ENCODE data around the gene HADHA.

DNA sequence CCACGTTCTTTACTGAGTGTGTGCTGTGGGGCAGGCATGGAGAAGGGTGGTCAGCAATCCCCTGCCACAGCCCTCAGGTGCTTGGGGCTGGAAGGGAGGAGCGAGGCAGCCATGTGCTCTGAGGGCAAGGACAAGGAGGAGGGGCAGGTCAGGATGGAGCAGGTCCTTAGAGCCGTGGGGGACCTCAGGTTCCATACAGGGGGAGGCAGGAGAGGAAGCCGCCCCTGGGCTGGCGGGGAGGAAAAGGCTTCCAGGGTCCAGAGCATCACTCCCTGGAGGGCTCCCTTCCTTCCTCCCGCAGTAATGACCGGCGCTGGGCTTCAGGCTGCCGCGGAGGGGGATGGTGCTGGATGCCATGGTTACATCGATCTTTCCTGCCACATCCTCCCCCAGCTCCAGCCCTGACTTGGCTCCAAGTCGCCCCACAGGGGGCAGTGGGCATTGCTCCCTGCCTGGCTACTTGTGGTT is 65.0 kb downstream of the HADHA start:
- TF ChIP-seq CTCF (IDR thresholded peaks at IDR 0.05 in 2 of 3, conservative IDR thresholded peaks at IDR 0.05 in 1 of 3; ENCODE audit: borderline replicate concordance in 1 of 3, insufficient read depth in 1 of 3, low read depth in 2 of 3, low read length in 2 of 3), result no peak
- TF ChIP-seq POLR2AphosphoS5 (IDR thresholded peaks at IDR 0.05; ENCODE audit: low read depth, low read length), result no peak
- no peak for TF ChIP-seq EZH2 (IDR thresholded peaks at IDR 0.05)
- TF ChIP-seq SP1 (IDR thresholded peaks at IDR 0.05; ENCODE audit: low read depth), result no peak
- no peak for TF ChIP-seq EGR1 (IDR thresholded peaks at IDR 0.05; ENCODE audit: low read depth)
- TF ChIP-seq RAD21 (IDR thresholded peaks at IDR 0.05; ENCODE audit: low read depth), result no peak
- TF ChIP-seq MAX (IDR thresholded peaks at IDR 0.05), result no peak
- no peak for TF ChIP-seq POLR2A (IDR thresholded peaks at IDR 0.05; ENCODE audit: borderline replicate concordance, extremely low read depth, insufficient read depth, insufficient read length)
- no peak for TF ChIP-seq YY1 (IDR thresholded peaks at IDR 0.05; ENCODE audit: extremely low read depth, insufficient replicate concordance, low read depth, low read length)
- TF ChIP-seq, protein P1, sequence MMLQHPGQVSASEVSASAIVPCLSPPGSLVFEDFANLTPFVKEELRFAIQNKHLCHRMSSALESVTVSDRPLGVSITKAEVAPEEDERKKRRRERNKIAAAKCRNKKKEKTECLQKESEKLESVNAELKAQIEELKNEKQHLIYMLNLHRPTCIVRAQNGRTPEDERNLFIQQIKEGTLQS (IDR thresholded peaks at IDR 0.05), result no peak

Measured in HCT116 (cell line).